Smooth muscle cell (in vitro differentiated cells): ENCODE results near the gene GABPB2. TPM values are rescaled to one million over a fixed set of nuclear protein-coding genes. Genes with fewer than 3 reads are reported as not detected.

Source experiments
- DNase-seq: peaks from one replicate; lab custom pipeline; 2025; ENCODE audit not compliant: unreplicated experiment; lab: John Stamatoyannopoulos, UW
- H2AFZ ChIP-seq: fragments of 200-600 bp; sonication (generic); 2 replicates; pipeline ENCODE4 v1.6.0; 2016; ENCODE audit warnings: antibody characterized with exemption, low read depth, mild to moderate bottlenecking
- H3F3A ChIP-seq: fragments of 200-600 bp; sonication (generic); 2 replicates; pipeline ENCODE4 v1.6.0; 2017; ENCODE audit warnings: antibody characterized with exemption, low read depth
- H3K27ac ChIP-seq: fragments of 200-600 bp; sonication (generic); 2 replicates; pipeline ENCODE4 v1.5.1; 2016; ENCODE audit warnings: low read depth, mild to moderate bottlenecking
- H3K27me3 ChIP-seq: fragments of 200-600 bp; sonication (generic); 2 replicates; pipeline ENCODE4 v1.6.1; 2016; ENCODE audit warnings: low read depth, mild to moderate bottlenecking
- H3K36me3 ChIP-seq: fragments of 200-600 bp; sonication (generic); 2 replicates; pipeline ENCODE4 v1.5.1; 2016; ENCODE audit warnings: low read depth
- H3K4me1 ChIP-seq: fragments of 200-600 bp; sonication (generic); 2 replicates; pipeline ENCODE4 v1.5.1; 2016; ENCODE audit warnings: low read depth
- H3K4me2 ChIP-seq: fragments of 200-600 bp; sonication (generic); 2 replicates; pipeline ENCODE4 v1.6.0; 2016; ENCODE audit warnings: mild to moderate bottlenecking
- H3K4me3 ChIP-seq: fragments of 200-600 bp; sonication (generic); 2 replicates; pipeline ENCODE4 v1.5.1; 2016; ENCODE audit warnings: mild to moderate bottlenecking
- H3K79me2 ChIP-seq: fragments of 200-600 bp; sonication (generic); 2 replicates; pipeline ENCODE4 v1.6.0; 2016; ENCODE audit warnings: low read depth, mild to moderate bottlenecking
- H3K9ac ChIP-seq: fragments of 200-600 bp; sonication (generic); 2 replicates; pipeline ENCODE4 v1.6.0; 2016; ENCODE audit warnings: low read depth
- H3K9me3 ChIP-seq: fragments of 200-600 bp; sonication (generic); replicated peaks from 2 replicates; pipeline ENCODE4 v1.5.1; 2016; ENCODE audit warnings: low read depth
- H4K20me1 ChIP-seq: fragments of 200-600 bp; sonication (generic); 2 replicates; pipeline ENCODE4 v1.6.0; 2016; ENCODE audit warnings: low read depth
- CTCF ChIP-seq: fragments of 200-600 bp; sonication (generic); IDR thresholded peaks from 2 replicates; pipeline ENCODE4 v1.5.1; 2017; ENCODE audit warnings: borderline replicate concordance, mild to moderate bottlenecking, antibody characterized with exemption; ENCODE audit not compliant: insufficient read depth, poor library complexity, severe bottlenecking
- WGBS: methylation state at CpG from one replicate; pipeline ENCODE4 v1.1.7; 2016; ENCODE audit warnings: low lambda C conversion rate; 5-methylcytosine and 5-hydroxymethylcytosine counted together
- polyA plus RNA-seq: library from polyadenylated mRNA; unstranded; fragments of >200 nt; fragmentation: Nextera tagmentation; extraction: Ambion mirVana; gene quantifications from 2 replicates; pipeline ENCODE4 v1.2.1, GENCODE V29; 2016
- total RNA-seq: library from RNA; depleted of rRNA; stranded (reverse); fragments of >200 nt; gene quantifications from 2 replicates; pipeline ENCODE4 v1.2.3, GENCODE V29; 2014

GABPB2 gene
- total and polyA plus RNA-seq, 2 experiments from 2014 or later, result 1.3 to 3.6 TPM

DNA sequence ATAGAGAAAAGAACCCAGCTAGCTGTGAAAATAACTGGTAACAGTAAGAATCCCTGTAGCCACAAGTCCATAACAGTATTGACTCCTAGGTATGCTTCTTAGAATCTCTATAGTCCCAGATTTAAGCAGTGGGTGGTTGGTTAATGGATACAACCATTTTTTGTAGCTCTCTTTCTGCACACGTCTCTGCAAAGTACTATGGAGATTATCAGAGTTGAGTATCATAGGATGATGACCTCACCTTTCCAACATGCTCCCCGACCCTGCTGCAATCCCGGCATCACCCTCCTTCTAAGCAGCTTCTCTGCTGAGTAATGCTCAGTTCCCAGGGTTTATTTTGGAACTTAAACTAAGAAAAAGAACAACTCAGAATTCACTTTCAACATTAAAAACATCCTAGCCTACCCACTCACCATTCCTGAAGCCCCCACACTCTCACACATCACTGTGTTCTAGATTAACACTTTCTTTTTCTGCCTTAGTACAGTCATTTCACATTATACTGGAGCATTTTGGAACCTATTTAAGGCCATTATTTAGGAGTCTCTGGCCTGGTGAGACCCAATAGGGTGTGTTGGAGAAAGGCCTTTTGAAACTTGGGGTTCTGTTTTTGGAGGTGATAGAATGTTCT is 7.7 kb upstream of the GABPB2 start:
- H3K4me1 ChIP-seq, result peaks cover 21% of the 10 kb centered on the region
- peak overlapping the region; percentile 100 for H3K4me3 ChIP-seq
- H4K20me1 ChIP-seq, result peaks cover 38% of the 10 kb centered on the region
- H3K4me2 ChIP-seq, result peak overlapping the region; percentile 98
- 0% methylated on average over 3 of the region's 3 CpGs for WGBS
- peak overlapping the region; percentile 98 for H3K27ac ChIP-seq
- H3K9me3 ChIP-seq, result no peaks in the 10 kb centered on the region
- DNase-seq, result no peak
- peaks cover 11% of the 10 kb centered on the region for H3F3A ChIP-seq
- H2AFZ ChIP-seq, result no peak overlapping the region
- H3K79me2 ChIP-seq, result peaks cover 100% of the 10 kb centered on the region
- TF ChIP-seq CTCF, result no peak
- peak overlapping the region; percentile 98 for H3K9ac ChIP-seq
- no peaks in the 10 kb centered on the region for H3K36me3 ChIP-seq
- no peaks in the 10 kb centered on the region for H3K27me3 ChIP-seq

DNA sequence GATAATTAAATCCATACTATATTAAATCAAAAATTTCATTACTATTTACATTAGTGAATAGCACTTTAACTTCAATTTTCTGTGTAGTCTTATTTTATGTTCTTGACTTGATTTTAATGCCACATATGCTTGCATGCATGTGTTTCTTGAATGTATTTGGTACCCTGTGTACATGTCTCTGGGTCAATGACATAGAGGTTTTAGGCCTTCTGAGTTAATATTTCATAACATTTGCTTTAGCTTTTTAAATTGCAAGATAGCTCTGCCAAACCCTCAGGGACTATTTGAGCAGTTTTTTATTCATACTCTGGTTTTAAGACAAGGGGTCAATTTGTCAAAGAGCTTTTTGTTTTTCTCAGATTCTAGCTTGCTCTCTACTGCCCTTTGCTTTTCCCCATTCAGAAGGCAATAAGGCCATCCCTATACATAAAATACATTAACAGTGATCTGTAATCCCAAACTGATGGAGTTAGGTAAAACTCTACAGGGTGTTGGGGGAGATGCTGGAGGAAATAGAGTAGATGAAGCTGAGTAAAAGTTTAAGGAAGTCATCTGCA is 5.4 kb upstream of the GABPB2 start:
- H3K79me2 ChIP-seq, result peaks cover 93% of the 10 kb centered on the region
- no peaks in the 10 kb centered on the region for H3K9me3 ChIP-seq
- H3K27me3 ChIP-seq, result no peaks in the 10 kb centered on the region
- H3K4me1 ChIP-seq, result peaks cover 16% of the 10 kb centered on the region
- peak overlapping the region; percentile 49 for H3K27ac ChIP-seq
- peaks cover 27% of the 10 kb centered on the region for H4K20me1 ChIP-seq
- TF ChIP-seq CTCF, result no peak
- H3K9ac ChIP-seq, result no peak overlapping the region
- no peak overlapping the region for H3K4me3 ChIP-seq
- peaks cover 20% of the 10 kb centered on the region for H3F3A ChIP-seq
- H2AFZ ChIP-seq, result no peak overlapping the region
- no peak for DNase-seq
- H3K36me3 ChIP-seq, result no peaks in the 10 kb centered on the region
- peak overlapping the region; percentile 3 for H3K4me2 ChIP-seq

DNA sequence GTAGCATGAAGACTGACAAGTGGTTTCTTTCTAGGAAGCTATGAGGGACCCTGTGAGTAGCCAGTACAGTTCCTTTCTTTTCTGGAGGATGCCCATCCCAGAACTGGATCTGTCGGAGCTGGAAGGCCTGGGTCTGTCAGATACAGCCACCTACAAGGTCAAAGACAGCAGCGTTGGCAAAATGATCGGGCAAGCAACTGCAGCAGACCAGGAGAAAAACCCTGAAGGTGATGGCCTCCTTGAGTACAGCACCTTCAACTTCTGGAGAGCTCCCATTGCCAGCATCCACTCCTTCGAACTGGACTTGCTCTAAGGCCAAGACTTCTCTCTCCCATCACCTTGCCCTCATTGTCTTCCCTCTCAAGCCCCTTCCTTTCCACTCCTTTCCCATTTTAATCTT is 3.4 kb upstream of the GABPB2 start:
- Histone ChIP-seq H3K27ac (peak overlapping the region; percentile 90), H3K9me3 (no peaks in the 10 kb centered on the region), H4K20me1 (peaks cover 27% of the 10 kb centered on the region), H3F3A (peaks cover 25% of the 10 kb centered on the region), H3K36me3 (no peaks in the 10 kb centered on the region), H3K79me2 (peaks cover 73% of the 10 kb centered on the region), H3K4me2 (no peak overlapping the region), H2AFZ (no peak overlapping the region), H3K9ac (no peak overlapping the region), H3K4me3 (no peak overlapping the region), H3K4me1 (peaks cover 7% of the 10 kb centered on the region), H3K27me3 (no peaks in the 10 kb centered on the region)
- WGBS, result 100% methylated on average over 3 of the region's 4 CpGs
- TF ChIP-seq CTCF, result no peak
- DNase-seq, result no peak

DNA sequence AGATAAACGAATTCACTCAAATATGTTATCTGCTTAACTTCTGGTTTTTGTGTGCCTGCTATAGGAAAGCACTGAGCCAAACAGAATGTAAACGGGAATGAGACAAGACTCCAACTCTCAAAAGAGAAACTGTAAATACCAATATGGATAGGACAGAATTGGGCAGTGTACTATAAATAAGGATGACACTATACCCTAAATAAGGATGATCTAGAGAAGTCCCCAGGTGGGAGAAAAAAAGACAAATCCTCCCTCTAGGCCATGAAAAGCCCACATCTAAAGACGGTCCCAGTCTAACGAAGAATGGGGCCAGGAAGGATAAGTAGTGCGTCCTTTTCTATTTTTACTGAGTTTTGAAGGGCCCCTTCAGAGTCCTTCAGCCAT is 1.5 kb upstream of the GABPB2 start:
- H3K4me1 ChIP-seq, result no peaks in the 10 kb centered on the region
- peaks cover 24% of the 10 kb centered on the region for H4K20me1 ChIP-seq
- H3K9ac ChIP-seq, result no peak overlapping the region
- no peak for DNase-seq
- H3K27me3 ChIP-seq, result no peaks in the 10 kb centered on the region
- no peak overlapping the region for H2AFZ ChIP-seq
- TF ChIP-seq CTCF, result no peak
- H3K27ac ChIP-seq, result peak overlapping the region; percentile 90
- H3K4me2 ChIP-seq, result no peak overlapping the region
- no peaks in the 10 kb centered on the region for H3K9me3 ChIP-seq
- WGBS, result 74% methylated on average over 5 of the region's 5 CpGs
- H3K4me3 ChIP-seq, result no peak overlapping the region
- no peaks in the 10 kb centered on the region for H3K36me3 ChIP-seq
- H3F3A ChIP-seq, result peaks cover 25% of the 10 kb centered on the region
- H3K79me2 ChIP-seq, result peaks cover 54% of the 10 kb centered on the region
